ENCODE data around the gene ENC1.

ENC1 gene

DNA sequence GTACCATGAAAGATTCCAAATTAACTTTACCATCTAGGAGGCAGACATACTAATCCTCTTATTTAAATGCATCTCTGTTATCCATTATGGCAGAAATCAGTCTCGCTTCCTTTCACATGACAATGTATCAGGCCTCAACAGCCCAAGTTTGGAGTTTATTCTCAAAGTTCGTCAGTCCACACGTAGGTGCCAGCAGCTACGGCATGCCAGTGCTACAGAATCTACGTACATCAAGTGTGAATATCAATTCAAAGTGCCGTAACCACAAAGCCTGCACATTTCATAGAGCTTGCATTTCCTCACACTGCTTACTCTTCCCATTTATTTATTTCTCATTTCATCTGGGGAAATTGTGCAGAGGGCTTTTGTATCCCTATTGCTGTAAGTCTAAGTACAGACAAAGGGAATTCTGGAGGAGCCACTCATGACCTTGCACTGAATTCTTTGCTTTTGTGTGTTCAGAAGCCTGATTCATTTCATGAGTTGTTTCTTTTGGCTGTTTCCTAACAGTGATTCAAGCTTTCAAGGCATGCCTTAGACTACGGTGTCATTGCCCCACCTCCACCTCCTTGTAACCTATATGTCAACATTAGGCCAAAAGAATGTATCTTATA is 10.0 kb downstream of the ENC1 start:
- H4K20me1 ChIP-seq (ENCODE audit: insufficient read depth), result peaks cover 19% of the 10 kb centered on the region
- no peak overlapping the region for H3K4me2 ChIP-seq
- TF ChIP-seq, protein P1, sequence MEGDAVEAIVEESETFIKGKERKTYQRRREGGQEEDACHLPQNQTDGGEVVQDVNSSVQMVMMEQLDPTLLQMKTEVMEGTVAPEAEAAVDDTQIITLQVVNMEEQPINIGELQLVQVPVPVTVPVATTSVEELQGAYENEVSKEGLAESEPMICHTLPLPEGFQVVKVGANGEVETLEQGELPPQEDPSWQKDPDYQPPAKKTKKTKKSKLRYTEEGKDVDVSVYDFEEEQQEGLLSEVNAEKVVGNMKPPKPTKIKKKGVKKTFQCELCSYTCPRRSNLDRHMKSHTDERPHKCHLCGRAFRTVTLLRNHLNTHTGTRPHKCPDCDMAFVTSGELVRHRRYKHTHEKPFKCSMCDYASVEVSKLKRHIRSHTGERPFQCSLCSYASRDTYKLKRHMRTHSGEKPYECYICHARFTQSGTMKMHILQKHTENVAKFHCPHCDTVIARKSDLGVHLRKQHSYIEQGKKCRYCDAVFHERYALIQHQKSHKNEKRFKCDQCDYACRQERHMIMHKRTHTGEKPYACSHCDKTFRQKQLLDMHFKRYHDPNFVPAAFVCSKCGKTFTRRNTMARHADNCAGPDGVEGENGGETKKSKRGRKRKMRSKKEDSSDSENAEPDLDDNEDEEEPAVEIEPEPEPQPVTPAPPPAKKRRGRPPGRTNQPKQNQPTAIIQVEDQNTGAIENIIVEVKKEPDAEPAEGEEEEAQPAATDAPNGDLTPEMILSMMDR (conservative IDR thresholded peaks at IDR 0.05; ENCODE audit: low read depth, low read length), result no peak
- H3K79me2 ChIP-seq (ENCODE audit: insufficient read depth, low read depth), result peaks cover 53% of the 10 kb centered on the region
- H3K4me1 ChIP-seq (ENCODE audit: low read depth, poor library complexity, severe bottlenecking), result peaks cover 4% of the 10 kb centered on the region
- no peak overlapping the region for H3K27ac ChIP-seq
- no peak overlapping the region for H3K4me3 ChIP-seq (IDR thresholded peaks at IDR 0.05; ENCODE audit: insufficient read depth, low read depth, low read length)
- no peaks in the 10 kb centered on the region for H3K27me3 ChIP-seq (ENCODE audit: insufficient read depth, low read depth)
- H3K9ac ChIP-seq, result no peak overlapping the region
- H3K36me3 ChIP-seq (ENCODE audit: insufficient read depth), result peaks cover 19% of the 10 kb centered on the region; the same call in 1 of the 2 replicates
- no peak overlapping the region for H2AFZ ChIP-seq (ENCODE audit: low read depth)

DNA sequence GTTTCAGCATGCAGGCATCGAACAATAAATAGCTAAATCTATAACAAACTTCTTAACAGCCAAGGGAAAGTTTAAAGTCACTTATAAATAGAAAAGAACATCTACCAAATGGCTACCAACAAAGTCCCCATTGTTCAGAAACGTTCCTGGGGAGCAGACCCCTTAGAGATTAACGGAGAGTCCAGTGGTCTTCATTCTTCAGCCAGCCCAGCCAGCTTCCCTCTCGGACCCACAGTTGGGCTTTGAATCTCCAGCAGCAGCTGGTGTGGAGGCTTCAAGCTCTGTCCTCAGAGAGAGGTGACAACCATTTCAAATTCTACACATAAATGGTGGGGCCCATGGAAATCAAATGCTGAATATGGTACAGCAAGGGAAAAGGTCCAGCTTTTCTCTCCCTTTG is 11.2 kb downstream of the ENC1 start:
- Histone ChIP-seq H3K36me3 (ENCODE audit: insufficient read depth) (peaks cover 10% of the 10 kb centered on the region; the same call in 1 of the 2 replicates), H3K4me2 (no peak overlapping the region), H3K79me2 (ENCODE audit: insufficient read depth, low read depth) (peaks cover 41% of the 10 kb centered on the region; the same call in 1 of the 2 replicates), H2AFZ (ENCODE audit: low read depth) (no peak overlapping the region), H3K9ac (no peak overlapping the region), H3K4me3 (IDR thresholded peaks at IDR 0.05; ENCODE audit: insufficient read depth, low read depth, low read length) (no peak overlapping the region), H3K27me3 (ENCODE audit: insufficient read depth, low read depth) (no peaks in the 10 kb centered on the region), H4K20me1 (ENCODE audit: insufficient read depth) (peaks cover 16% of the 10 kb centered on the region), H3K4me1 (ENCODE audit: low read depth, poor library complexity, severe bottlenecking) (peaks cover 4% of the 10 kb centered on the region), H3K27ac (no peak overlapping the region)
- TF ChIP-seq, protein P1 (conservative IDR thresholded peaks at IDR 0.05; ENCODE audit: low read depth, low read length), result no peak

DNA sequence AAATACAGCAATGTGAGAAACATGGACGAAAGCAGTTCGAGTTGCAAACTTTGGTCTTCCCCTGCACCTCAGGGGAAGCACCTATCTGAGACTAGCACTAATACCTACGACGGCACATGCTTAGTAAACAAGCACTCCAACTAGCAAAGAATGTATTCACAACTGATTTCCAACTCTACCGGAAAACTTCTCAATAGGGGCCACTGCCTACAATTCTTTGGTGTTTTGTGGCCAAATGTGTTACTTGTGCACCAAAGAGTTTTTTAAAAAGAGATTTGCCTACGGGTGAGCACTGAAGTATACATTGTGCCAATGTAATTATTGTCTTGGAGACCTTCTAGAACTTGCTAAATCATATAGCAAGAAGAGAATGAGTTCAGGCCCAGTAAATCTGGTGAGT is 12.2 kb downstream of the ENC1 start:
- no peak overlapping the region for H3K4me3 ChIP-seq (IDR thresholded peaks at IDR 0.05; ENCODE audit: insufficient read depth, low read depth, low read length)
- H3K27me3 ChIP-seq (ENCODE audit: insufficient read depth, low read depth), result no peaks in the 10 kb centered on the region
- H3K9ac ChIP-seq, result no peak overlapping the region
- peaks cover 33% of the 10 kb centered on the region; the same call in 1 of the 2 replicates for H3K79me2 ChIP-seq (ENCODE audit: insufficient read depth, low read depth)
- no peaks in the 10 kb centered on the region for H3K4me1 ChIP-seq (ENCODE audit: low read depth, poor library complexity, severe bottlenecking)
- peaks cover 6% of the 10 kb centered on the region; the same call in 1 of the 2 replicates for H3K36me3 ChIP-seq (ENCODE audit: insufficient read depth)
- TF ChIP-seq, protein P1 (conservative IDR thresholded peaks at IDR 0.05; ENCODE audit: low read depth, low read length), result no peak
- H2AFZ ChIP-seq (ENCODE audit: low read depth), result no peak overlapping the region
- H3K27ac ChIP-seq, result no peak overlapping the region
- H3K4me2 ChIP-seq, result no peak overlapping the region
- peaks cover 11% of the 10 kb centered on the region for H4K20me1 ChIP-seq (ENCODE audit: insufficient read depth)

DNA sequence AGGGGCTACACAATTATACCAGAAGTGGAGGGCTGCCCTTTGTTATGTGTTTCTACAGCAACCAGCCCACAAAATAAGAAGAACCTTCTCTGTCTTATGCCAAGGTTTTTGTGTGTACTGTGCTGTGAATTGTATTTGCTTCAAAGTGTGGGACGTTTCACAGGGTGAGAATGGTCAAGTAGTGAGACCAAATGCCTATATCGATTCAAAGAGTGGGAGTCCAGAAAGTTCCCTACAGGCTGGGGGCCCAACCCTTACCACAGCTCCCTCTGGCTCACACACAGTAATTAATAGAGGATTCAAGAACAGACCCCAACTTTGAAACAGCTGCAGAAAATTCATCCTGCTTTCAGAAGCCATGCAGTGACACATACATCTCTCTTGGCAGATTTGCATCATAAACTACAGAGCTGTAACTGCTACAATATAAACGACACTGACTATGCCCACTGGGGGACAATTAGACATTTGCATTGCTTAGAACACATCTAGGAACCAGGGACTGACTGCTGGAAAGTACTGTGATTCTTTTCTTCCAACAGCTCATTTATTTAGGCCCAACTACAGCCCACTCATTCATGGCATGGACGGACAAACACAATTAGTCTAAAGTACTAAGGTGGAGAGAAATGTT is 12.8 kb downstream of the ENC1 start:
- Histone ChIP-seq H3K4me3 (IDR thresholded peaks at IDR 0.05; ENCODE audit: insufficient read depth, low read depth, low read length) (no peak overlapping the region), H3K36me3 (ENCODE audit: insufficient read depth) (peaks cover 4% of the 10 kb centered on the region; the same call in 1 of the 2 replicates), H3K79me2 (ENCODE audit: insufficient read depth, low read depth) (peaks cover 27% of the 10 kb centered on the region; the same call in 1 of the 2 replicates), H4K20me1 (ENCODE audit: insufficient read depth) (peaks cover 10% of the 10 kb centered on the region), H3K4me2 (no peak overlapping the region), H3K27me3 (ENCODE audit: insufficient read depth, low read depth) (no peaks in the 10 kb centered on the region), H3K27ac (no peak overlapping the region), H3K4me1 (ENCODE audit: low read depth, poor library complexity, severe bottlenecking) (no peaks in the 10 kb centered on the region), H3K9ac (no peak overlapping the region), H2AFZ (ENCODE audit: low read depth) (no peak overlapping the region)
- TF ChIP-seq, protein P1 (conservative IDR thresholded peaks at IDR 0.05; ENCODE audit: low read depth, low read length), result no peak

Data from KMS-11 (cell line).